Posterior cingulate gyrus (tissue), 11 donors: Measurements from ENCODE around the gene PPP1R3C.
A peak's percentile ranks its signal among the peaks of the same experiment; 100 is the strongest.

ENCODE experiments used
- DNase-seq, 10 donors: peaks; one replicate each; pipeline versions ENCODE4 v3.0.0 to v3.0.0-alpha.2; 2020 to 2021; ENCODE audit warnings: mixed read lengths in 3 of 10
- intact Hi-C: fragments of 100-400 bp; cut with DNase I; formaldehyde crosslinking; loops from one replicate; pipeline ENCODE4 v1.15.1; 2023

Gene PPP1R3C

GRCh38 chr10:91632671-91633550, at the start of gene PPP1R3C:
PPP1R3C (minus strand) TSS chr10:91633071; CDS start chr10:91632969, 102 bp downstream.
- DNase-seq, result peak; percentile 89 to 99 (median 94)
- intact Hi-C loops, result loop anchor here (1.0 to 10.0 kb wide), 4 partner anchors 140 to 272 kb away; partner anchors contain the start of genes FGFBP3 and TNKS2

DNA sequence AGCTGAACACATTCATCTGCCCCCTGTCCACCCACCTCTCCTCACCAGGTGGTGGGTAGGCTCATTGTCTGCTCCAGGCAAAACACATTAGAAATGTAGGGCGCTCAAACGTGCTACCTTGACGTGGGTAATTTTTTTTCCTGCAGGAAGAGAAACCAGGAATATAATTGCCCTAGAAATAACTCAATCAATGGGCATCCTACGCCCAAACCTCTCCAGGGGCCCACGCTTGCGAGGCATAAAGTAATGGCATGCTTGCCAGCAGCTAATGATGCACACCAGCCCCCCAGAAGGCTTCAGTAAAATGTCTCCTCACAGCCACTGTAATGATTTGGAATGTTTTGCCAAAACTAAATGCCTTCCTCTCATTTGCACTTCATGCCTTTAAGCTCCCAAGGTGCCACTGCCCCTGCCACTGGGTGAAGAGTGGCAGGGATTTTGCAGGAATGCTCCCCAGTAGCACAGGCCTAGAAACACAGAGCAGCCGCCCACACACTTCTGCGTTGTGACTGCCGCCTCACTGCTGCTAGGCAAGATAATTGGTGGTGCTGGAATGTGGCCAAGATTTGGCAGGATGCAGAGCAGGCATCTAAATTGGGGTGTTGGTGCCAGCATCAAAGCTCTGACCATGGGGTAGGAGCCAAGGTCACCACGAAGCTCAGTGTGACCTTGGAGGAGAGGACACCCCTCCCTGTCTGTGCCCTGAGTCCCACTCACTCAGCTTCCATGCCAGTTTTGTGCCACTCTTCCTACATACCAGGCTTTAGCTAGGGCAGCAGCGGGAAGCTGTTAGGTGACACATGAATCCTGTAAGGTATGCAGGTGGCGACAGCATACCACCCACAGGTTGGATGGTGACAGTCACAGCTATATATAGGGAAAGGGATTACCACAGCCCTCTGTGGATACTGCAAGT, 48.7 kb upstream of the PPP1R3C start:
- DNase-seq, result peak; percentile 20 to 92 (median 60)
- intact Hi-C loops, result no loop called here

DNA sequence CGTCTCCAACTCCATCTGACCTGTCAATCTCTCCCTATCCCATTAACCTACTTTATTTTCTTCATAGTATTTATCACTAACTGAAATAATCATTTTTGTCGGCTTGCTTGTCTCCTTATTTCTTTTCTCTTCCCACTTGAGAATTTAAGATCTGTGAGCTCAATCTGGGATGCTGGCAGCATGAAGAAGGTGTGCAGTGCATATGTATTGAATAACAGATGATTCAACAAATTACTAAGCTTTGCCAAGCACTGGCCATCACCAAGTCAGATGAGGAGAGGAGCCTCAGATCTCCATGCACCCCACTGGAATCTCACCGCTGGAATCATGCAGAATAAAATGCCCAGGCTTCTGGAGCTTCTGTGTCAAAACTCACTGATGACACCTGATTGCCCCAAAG, 47.6 kb upstream of the PPP1R3C start:
- intact Hi-C loops, result no loop called here
- DNase-seq, result no peak

- intact Hi-C loops, result no loop called here
- DNase-seq, result no peak
Observed at GRCh38 chr10:91679296-91679695, 46.4 kb upstream of the PPP1R3C start.

GRCh38 chr10:91677911-91678310, 45.0 kb upstream of the PPP1R3C start:
- intact Hi-C loops, result no loop called here
- DNase-seq, result no peak

DNA sequence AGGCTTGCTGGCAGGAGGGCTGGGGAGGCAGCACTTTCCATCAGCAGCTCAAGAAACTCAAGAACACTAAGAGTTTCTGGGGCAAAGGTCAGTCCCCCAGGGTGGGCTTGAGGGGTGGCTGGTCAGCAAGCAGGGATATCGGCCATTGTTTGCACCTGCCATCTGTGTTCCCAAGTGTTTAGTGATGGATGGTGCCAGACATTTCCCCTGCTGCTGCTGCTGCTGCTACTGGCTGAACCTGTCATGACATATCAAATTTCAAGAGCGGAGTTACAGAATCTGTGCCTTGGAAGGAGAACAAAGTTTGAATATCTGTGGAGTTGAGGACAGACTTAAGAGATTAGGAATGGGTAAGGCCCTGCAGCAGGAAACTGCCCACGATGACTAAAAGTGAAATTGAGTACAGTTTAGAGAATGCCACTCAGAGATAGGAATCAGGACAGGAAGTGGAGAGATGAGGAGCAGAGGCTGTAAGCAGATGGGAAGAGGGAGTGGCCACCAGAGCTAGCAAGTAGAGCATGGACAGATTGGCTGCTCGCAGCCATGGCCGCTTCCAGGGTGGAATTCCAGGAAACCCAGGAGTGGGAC, 39.2 kb upstream of the PPP1R3C start:
- DNase-seq, result no peak
- intact Hi-C loops, result no loop called here

DNA sequence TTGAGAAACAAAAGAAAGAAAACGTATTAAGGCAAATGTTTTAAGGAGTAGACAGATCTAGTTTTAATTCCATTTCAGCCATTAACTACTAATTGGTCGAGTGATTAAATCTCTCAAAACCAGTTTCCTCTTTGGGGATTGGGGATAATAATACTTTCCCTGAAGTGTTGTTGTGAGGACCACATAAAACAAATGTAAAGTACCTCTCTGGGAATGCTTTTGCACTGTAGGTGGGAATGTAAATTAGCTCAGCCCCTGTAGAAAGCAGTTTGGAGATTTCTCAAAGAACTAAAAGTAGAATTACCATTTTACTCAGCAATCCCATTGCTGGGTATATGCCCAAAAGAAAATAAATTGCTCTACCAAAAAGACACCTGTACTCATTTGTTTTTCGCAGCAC, 36.0 kb upstream of the PPP1R3C start:
- intact Hi-C loops, result no loop called here
- DNase-seq, result no peak

DNA sequence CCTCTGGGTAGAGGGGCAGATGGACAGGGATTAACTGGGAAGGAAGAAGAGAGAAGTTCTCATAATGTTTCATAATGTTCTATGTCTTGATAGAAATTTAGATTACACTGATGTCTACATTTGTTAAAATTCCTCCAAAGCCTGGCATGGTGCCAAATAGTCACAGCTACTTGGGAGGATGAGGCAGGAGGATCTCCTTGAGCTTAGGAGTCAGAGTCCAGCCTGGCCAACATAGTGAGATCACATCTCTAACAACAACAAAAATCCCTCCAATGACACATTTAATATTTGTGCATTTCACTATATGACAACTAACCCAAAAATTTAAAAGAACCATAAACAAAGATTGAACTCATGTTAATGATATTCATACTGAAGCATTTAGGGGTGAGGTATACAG, 33.0 kb upstream of the PPP1R3C start:
- DNase-seq, result no peak
- intact Hi-C loops, result no loop called here

DNA sequence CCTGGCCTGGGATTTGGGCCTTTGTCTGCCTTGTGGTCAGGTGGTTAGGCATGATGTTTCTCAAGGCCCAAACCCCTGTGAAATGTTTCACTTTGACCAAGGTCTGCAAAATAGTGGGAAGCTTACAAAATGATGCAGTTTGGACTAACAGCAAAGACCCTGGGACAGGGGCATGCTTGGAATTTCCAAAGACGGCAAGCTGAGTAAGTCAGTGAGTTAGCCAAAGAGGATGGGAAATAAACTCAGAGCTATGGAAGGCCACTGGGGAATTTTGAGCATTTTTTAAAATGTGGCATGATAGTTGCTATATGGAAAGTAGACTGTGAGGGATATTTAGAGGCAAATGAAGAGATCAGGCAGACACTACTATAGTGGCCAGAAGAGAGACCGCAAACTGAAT, 31.6 kb upstream of the PPP1R3C start:
- DNase-seq, result no peak
- intact Hi-C loops, result no loop called here

DNA sequence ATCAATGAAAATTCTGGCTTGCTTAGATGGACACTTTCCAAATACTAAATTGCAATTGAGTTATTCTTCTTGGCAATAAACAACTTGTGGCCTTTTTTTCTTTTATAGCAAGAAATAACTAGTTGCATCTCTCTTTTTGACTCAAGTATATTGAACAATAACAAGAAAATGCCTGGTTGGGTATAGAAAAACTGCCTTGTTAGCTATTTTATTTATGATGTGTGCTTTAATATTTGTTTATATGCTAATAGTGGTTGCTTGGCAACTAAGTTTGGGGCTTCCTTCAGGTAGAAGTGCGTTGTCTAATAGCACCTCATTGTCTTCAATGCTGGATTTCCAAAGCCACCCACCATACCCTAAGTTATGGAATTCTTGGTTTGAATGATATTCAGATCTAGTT, 30.1 kb upstream of the PPP1R3C start:
- no peak for DNase-seq
- intact Hi-C loops, result no loop called here

DNA sequence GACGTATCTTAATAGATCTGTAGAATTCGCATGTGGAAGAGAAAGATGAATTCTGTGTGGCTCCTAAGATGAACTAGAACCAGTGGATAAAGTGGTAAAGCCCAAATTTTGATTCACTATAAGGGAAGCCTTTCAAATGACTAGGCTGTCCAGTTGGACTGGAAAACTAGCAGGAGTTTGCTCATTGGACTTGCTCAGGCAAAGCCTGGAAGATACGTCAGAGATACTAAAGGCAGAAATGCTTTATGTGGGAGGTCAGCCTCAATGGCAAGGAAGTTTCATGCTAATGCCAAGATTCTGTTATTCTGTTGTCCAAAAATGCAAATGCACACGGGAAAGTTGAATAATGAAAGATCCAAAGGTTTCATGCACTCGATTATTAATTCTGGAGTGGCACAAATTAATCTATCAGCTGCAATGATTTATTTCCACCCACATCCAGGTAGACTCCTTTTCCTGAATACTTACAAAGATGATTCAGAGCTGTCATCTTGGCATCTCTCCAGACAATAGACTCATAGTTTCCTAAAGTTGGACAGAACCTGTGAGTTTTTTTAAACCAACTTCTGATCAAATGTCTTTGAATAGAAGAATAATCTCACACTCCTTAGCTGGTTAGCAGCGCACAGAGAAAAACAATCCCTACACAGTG, 20.5 kb upstream of the PPP1R3C start:
- no peak for DNase-seq
- intact Hi-C loops, result no loop called here

- no peak for DNase-seq
- intact Hi-C loops, result no loop called here
Observed at GRCh38 chr10:91652364-91652763, 19.5 kb upstream of the PPP1R3C start.

GRCh38 chr10:91643700-91644099, 10.8 kb upstream of the PPP1R3C start:
- intact Hi-C loops, result no loop called here
- DNase-seq, result no peak

DNA sequence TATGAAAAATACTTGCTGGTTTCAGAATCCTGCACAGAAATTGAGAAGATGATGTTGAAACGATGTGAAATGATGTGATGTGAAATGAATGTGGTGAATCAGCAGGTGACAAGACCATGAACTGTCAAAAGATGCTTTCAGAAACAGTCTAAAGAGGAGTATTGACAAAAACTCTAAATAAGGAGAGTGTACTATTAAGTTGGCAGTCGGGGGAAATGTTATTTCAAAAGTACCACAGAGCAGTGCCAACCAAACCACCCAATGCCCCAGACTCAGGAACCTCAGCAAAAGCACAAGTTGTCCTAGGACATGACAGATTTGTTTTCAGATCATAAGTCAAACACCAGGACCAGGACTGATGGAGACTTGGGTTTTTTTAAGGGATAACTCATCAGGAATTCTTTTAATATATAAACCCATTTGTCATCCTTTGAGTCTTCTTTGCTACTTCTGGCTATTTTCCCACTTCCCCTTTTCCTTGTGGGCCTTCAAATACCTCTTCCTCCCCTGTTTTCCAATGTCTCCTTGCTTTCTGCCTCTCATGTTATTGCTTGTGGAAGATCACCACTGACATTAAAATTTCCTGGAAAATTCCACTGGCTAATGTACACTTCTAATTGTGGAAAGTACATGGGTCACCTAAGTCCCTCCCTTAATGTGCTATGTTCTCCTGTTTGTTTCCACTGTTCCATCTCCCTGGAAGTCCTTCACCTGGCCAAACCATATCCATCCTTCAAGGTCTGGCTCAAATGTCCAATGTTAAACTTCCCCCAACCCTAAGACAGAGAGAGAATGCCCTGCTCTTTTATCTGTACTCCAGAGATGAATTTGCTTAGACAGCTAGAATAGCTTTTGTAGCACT, 10.2 kb upstream of the PPP1R3C start:
- DNase-seq, result no peak

DNA sequence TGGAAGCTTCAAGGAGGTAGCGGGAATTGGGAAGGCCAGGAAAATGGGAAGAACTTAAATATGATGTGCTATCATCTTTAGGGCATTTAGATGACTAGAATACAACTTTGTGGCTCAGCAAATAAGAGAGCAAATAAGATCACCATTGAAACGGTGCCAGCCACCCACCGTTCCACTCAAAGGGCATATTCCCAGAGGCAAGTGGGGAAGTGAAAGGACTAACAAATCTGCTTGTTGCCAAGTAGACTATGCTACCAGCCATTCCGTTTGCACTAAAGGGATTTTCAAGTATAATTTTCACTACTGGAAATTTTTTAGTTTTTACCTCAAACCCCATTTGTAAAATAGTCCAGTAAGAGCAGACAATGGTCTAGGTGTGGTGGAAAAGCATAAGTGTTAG, 4.0 kb upstream of the PPP1R3C start:
- intact Hi-C loops, result loop anchor here (5.0 to 10.0 kb wide), 2 partner anchors 85 to 268 kb away; partner anchors contain the start of gene FGFBP3
- DNase-seq, result no peak

More for the DNA sequence above, 10.2 kb upstream of the PPP1R3C start:
- intact Hi-C loops, result no loop called here

DNA sequence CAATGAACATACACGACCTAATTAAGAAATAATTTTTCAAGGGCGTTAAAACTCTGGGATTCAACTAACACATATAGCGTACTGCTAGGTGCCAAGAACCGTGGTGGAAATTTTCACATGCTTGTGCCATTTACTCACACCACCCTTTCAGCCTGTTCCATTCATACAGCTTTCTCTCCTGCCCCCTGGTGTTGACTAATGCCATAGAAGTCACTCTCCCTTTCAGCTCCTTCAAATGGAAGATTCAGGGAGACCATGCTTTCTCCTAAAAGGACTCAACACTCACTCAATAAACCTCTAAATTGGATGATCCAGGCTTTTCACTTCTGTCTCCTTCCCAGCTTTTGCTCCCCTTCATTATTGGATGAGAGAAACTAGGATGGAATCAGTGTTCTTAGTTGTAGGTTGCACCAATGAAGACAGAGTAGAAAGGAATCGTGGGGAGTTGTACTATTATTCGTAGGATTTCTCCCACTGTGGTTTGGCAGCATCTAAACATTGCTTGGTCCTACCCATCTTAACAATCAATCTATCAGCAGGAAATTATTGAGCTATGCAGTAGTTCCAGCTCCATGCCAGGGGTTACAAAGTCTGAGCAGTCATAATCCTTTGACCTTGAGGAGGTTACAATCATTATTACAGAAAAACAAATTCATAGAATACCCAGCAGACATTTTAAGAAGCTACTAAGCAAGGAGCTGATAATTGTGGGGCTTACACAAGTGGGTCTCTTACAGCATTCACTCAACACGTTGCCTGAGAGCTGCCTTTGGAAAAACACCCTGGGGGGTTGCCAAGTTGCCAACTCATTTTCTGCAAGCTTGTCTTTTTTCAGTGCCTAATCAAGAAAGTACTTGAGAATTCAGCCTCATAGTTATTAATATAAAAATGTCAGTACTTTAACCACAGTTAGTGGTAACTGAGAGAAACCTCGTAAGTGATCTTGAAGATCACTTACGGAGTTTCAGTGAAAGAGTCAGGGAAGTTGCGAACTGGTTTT, 2.8 kb upstream of the PPP1R3C start:
- intact Hi-C loops, result loop anchor here (1.0 to 10.0 kb wide), 3 partner anchors 83 to 337 kb away; partner anchors contain the start of gene FGFBP3
- DNase-seq, result peak in 6 of 10 donors; percentile 17 to 68 (median 60)

DNA sequence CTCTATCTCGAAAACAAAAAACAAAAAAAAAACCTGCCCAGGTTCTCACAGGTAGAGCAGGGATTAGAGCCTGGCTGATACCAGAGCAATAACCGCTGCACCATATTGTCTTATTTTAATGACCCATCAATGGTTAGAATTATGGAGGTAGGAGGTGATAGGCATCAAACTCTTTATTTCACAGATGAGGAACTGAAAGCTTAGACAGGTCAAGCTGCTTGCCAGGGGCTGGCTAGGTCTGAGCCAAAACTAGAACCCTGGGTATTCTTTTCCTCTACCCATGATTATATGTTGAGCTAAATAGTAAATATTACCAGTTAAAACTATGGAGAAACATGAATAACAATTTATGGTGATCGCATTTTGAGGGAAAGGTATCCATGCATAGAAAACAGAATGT, 2.0 kb upstream of the PPP1R3C start:
- intact Hi-C loops, result loop anchor here (1.0 to 10.0 kb wide), 4 partner anchors 83 to 337 kb away; partner anchors contain the start of genes FGFBP3 and TNKS2
- no peak for DNase-seq

DNA sequence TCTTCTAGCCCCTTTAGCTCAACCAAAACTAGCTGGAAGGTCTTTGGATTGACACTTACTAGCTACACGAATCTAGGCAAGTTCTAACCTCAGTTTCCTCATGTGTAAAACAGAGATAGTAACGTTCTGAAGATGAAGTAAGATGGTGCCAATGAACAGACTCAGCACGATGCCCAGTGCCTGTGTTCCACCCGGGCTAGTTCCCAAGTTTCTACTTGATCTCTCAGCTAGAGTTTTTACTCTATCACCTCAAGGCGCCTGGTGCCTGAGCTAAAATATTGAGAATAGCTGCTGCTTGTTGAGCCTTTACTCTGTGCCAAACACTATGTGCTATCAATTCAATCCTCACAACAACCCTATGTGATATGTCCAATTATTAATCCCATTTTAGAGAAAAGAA, 1.4 kb upstream of the PPP1R3C start:
- intact Hi-C loops, result loop anchor here (5.0 to 10.0 kb wide), 2 partner anchors 163 to 271 kb away; partner anchors contain the start of genes FGFBP3 and TNKS2
- no peak for DNase-seq
